ENCODE results near the gene ZNF19. TPM values are rescaled to one million over a fixed set of nuclear protein-coding genes. Genes with fewer than 3 reads are reported as not detected.

The ZNF19 gene
- total RNA-seq, 2 experiments from 2014 or later = 3.7 to 3.9 TPM

DNA sequence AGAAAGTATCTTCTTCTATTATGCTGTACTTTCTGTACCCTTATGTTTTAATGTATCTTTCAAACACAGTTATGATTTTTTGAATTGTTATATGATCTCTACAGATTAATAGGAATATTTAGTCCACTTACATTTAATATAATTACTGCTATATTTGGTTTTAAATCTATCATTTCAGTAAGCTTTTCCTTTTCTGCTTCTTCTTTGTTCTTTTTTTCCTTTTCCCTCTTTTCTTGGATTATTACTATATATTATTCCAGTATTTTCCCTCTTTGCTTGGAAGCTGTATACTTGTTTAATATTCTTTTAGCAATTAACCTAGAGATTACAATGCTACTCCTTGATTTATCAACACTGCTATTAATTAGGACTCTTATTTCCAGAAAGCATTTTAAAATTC is 60.7 kb downstream of the ZNF19 start:
- ChIA-PET POLR2A (no interaction called here), CTCF (ENCODE audit: unreplicated experiment) (no interaction called here)
- no peaks in the 10 kb centered on the region for H4K20me1 ChIP-seq (ENCODE audit: insufficient read depth, low read length)
- no peak for TF ChIP-seq CTCF (conservative IDR thresholded peaks at IDR 0.05; ENCODE audit: low read length)
- TF ChIP-seq EZH2phosphoT487 (IDR thresholded peaks at IDR 0.05; ENCODE audit: borderline replicate concordance, low read depth, low read length) = no peak
- no peak overlapping the region for H3K4me3 ChIP-seq (ENCODE audit: low read depth, low read length, poor library complexity, severe bottlenecking)
- no peak overlapping the region for H2AFZ ChIP-seq (ENCODE audit: low read length)
- peaks cover 7% of the 10 kb centered on the region; the same call in 1 of the 2 replicates for H3K9me3 ChIP-seq (ENCODE audit: low read length)
- no peaks in the 10 kb centered on the region for H3K9me2 ChIP-seq (ENCODE audit: insufficient read depth, low read length)
- no peaks in the 10 kb centered on the region for H3K4me1 ChIP-seq (ENCODE audit: insufficient read depth, low read length, poor library complexity, severe bottlenecking)
- H3K4me2 ChIP-seq (ENCODE audit: low read length) = no peak overlapping the region
- intact Hi-C loops (cut with micrococcal nuclease; ENCODE audit: unreplicated experiment) = no loop called here
- H3K27ac ChIP-seq (ENCODE audit: low read depth, low read length, poor library complexity, severe bottlenecking) = no peak overlapping the region
- no peaks in the 10 kb centered on the region for H3K79me2 ChIP-seq (ENCODE audit: insufficient read depth, low read depth, low read length)
- DNase-seq (ENCODE audit: low spot score) = no peak
- no peaks in the 10 kb centered on the region for H3K36me3 ChIP-seq (ENCODE audit: insufficient read depth, low read length)
- no TSS peak for BruUV-seq (replicated peaks)

- no peak for TF ChIP-seq CTCF (conservative IDR thresholded peaks at IDR 0.05; ENCODE audit: low read length)
- H3K9me3 ChIP-seq (ENCODE audit: low read length) = peaks cover 7% of the 10 kb centered on the region; the same call in 1 of the 2 replicates
- no peak overlapping the region for H2AFZ ChIP-seq (ENCODE audit: low read length)
- H3K36me3 ChIP-seq (ENCODE audit: insufficient read depth, low read length) = no peaks in the 10 kb centered on the region
- H4K20me1 ChIP-seq (ENCODE audit: insufficient read depth, low read length) = no peaks in the 10 kb centered on the region
- H3K9me2 ChIP-seq (ENCODE audit: insufficient read depth, low read length) = no peaks in the 10 kb centered on the region
- ChIA-PET CTCF (ENCODE audit: unreplicated experiment) (interaction anchor here (0.6 kb wide), 1 partner anchor 72 kb away, joined by 3 read pairs; no protein-coding TSS in a partner anchor), POLR2A (no interaction called here)
- no peak for DNase-seq (ENCODE audit: low spot score)
- H3K4me3 ChIP-seq (ENCODE audit: low read depth, low read length, poor library complexity, severe bottlenecking) = no peak overlapping the region
- H3K4me2 ChIP-seq (ENCODE audit: low read length) = no peak overlapping the region
- intact Hi-C loops (cut with micrococcal nuclease; ENCODE audit: unreplicated experiment) = no loop called here
- no peaks in the 10 kb centered on the region for H3K79me2 ChIP-seq (ENCODE audit: insufficient read depth, low read depth, low read length)
- no TSS peak for BruUV-seq (replicated peaks)
- no peak overlapping the region for H3K27ac ChIP-seq (ENCODE audit: low read depth, low read length, poor library complexity, severe bottlenecking)
- no peaks in the 10 kb centered on the region for H3K4me1 ChIP-seq (ENCODE audit: insufficient read depth, low read length, poor library complexity, severe bottlenecking)
Measured at GRCh38 chr16:71426880-71427615, 62.1 kb downstream of the ZNF19 start.

Measured in OCI-LY7 (cell line).